IPS-20b (cell line): ENCODE measurements around the gene NPVF.

ENCODE experiments used
- H3K27ac ChIP-seq: one replicate; pipeline ENCODE4 v1.5.1; 2013; ENCODE audit warnings: low read length
- H3K27me3 ChIP-seq: 2 replicates; pipeline ENCODE4 v1.6.1; 2013; ENCODE audit warnings: mild to moderate bottlenecking, low read length, inconsistent platforms; ENCODE audit not compliant: insufficient read depth
- H3K36me3 ChIP-seq: 2 replicates; pipeline ENCODE4 v1.6.1; 2013; ENCODE audit warnings: low read depth, mild to moderate bottlenecking, inconsistent platforms, low read length, moderate library complexity; ENCODE audit not compliant: insufficient read depth
- H3K4me1 ChIP-seq: 2 replicates; pipeline ENCODE4 v1.6.1; 2013; ENCODE audit warnings: mild to moderate bottlenecking, control low read depth, inconsistent platforms, low read length, moderate library complexity; ENCODE audit not compliant: insufficient read depth
- H3K4me3 ChIP-seq: 2 replicates; pipeline ENCODE4 v1.5.1; 2013; ENCODE audit warnings: mild to moderate bottlenecking, low read length, inconsistent platforms
- H3K9ac ChIP-seq: 2 replicates; pipeline ENCODE4 v1.6.1; 2013; ENCODE audit warnings: low read depth, mild to moderate bottlenecking, inconsistent platforms, low read length, moderate library complexity
- H3K9me3 ChIP-seq: 2 replicates; pipeline ENCODE4 v1.6.1; 2013; ENCODE audit warnings: mild to moderate bottlenecking, low read depth, low read length, inconsistent platforms; ENCODE audit not compliant: insufficient read depth

The NPVF gene

GRCh38 chr7:25250386-25250785, 22.1 kb upstream of the NPVF start:
- Histone ChIP-seq H3K4me3 (no peak overlapping the region), H3K27me3 (peaks cover 8% of the 10 kb centered on the region; the same call in 1 of the 2 replicates), H3K4me1 (no peaks in the 10 kb centered on the region), H3K27ac (no peak overlapping the region), H3K36me3 (no peaks in the 10 kb centered on the region), H3K9ac (no peak overlapping the region), H3K9me3 (no peaks in the 10 kb centered on the region)

GRCh38 chr7:25249772-25250171, 21.5 kb upstream of the NPVF start:
- Histone ChIP-seq H3K9me3 (no peaks in the 10 kb centered on the region), H3K27ac (no peak overlapping the region)

GRCh38 chr7:25246306-25246705, 18.0 kb upstream of the NPVF start:
- H3K27me3 ChIP-seq: peaks cover 42% of the 10 kb centered on the region
- no peak overlapping the region for H3K9ac ChIP-seq
- no peak overlapping the region for H3K27ac ChIP-seq
- no peaks in the 10 kb centered on the region for H3K9me3 ChIP-seq
- H3K4me1 ChIP-seq: peaks cover 7% of the 10 kb centered on the region; the same call in 1 of the 2 replicates
- no peaks in the 10 kb centered on the region for H3K36me3 ChIP-seq
- H3K4me3 ChIP-seq: no peak overlapping the region

More at GRCh38 chr7:25249772-25250171, 21.5 kb upstream of the NPVF start:
- Histone ChIP-seq H3K4me1 (peaks cover 2% of the 10 kb centered on the region; the same call in 1 of the 2 replicates), H3K9ac (no peak overlapping the region), H3K27me3 (peaks cover 14% of the 10 kb centered on the region; the same call in 1 of the 2 replicates), H3K4me3 (no peak overlapping the region), H3K36me3 (no peaks in the 10 kb centered on the region)

- no peak overlapping the region for H3K9ac ChIP-seq
These were observed 16.2 kb upstream of the NPVF start for GRCh38 chr7:25244254-25245033.

GRCh38 chr7:25242678-25243077, 14.4 kb upstream of the NPVF start:
- no peak overlapping the region for H3K4me3 ChIP-seq
- H3K27me3 ChIP-seq: peaks cover 42% of the 10 kb centered on the region

More at GRCh38 chr7:25244254-25245033, 16.2 kb upstream of the NPVF start:
- H3K9me3 ChIP-seq: no peaks in the 10 kb centered on the region
- H3K27ac ChIP-seq: no peak overlapping the region
- no peak overlapping the region for H3K4me3 ChIP-seq
- no peaks in the 10 kb centered on the region for H3K36me3 ChIP-seq
- peaks cover 42% of the 10 kb centered on the region for H3K27me3 ChIP-seq
- peaks cover 7% of the 10 kb centered on the region; the same call in 1 of the 2 replicates for H3K4me1 ChIP-seq

GRCh38 chr7:25240896-25241295, 12.6 kb upstream of the NPVF start:
- no peak overlapping the region for H3K27ac ChIP-seq
- H3K36me3 ChIP-seq: no peaks in the 10 kb centered on the region
- peaks cover 39% of the 10 kb centered on the region for H3K27me3 ChIP-seq
- H3K9me3 ChIP-seq: no peaks in the 10 kb centered on the region
- H3K4me3 ChIP-seq: no peak overlapping the region
- no peak overlapping the region for H3K9ac ChIP-seq
- H3K4me1 ChIP-seq: peaks cover 7% of the 10 kb centered on the region; the same call in 1 of the 2 replicates

More at GRCh38 chr7:25242678-25243077, 14.4 kb upstream of the NPVF start:
- no peaks in the 10 kb centered on the region for H3K9me3 ChIP-seq
- peaks cover 7% of the 10 kb centered on the region; the same call in 1 of the 2 replicates for H3K4me1 ChIP-seq
- no peaks in the 10 kb centered on the region for H3K36me3 ChIP-seq
- H3K27ac ChIP-seq: no peak overlapping the region
- H3K9ac ChIP-seq: no peak overlapping the region

GRCh38 chr7:25240340-25240739, 12.1 kb upstream of the NPVF start:
- no peaks in the 10 kb centered on the region for H3K9me3 ChIP-seq

GRCh38 chr7:25239888-25240287, 11.6 kb upstream of the NPVF start:
- Histone ChIP-seq H3K27ac (no peak overlapping the region), H3K9me3 (no peaks in the 10 kb centered on the region), H3K27me3 (peaks cover 29% of the 10 kb centered on the region), H3K9ac (no peak overlapping the region), H3K36me3 (no peaks in the 10 kb centered on the region), H3K4me1 (peaks cover 6% of the 10 kb centered on the region; the same call in 1 of the 2 replicates), H3K4me3 (no peak overlapping the region)

More at GRCh38 chr7:25240340-25240739, 12.1 kb upstream of the NPVF start:
- Histone ChIP-seq H3K27ac (no peak overlapping the region), H3K4me1 (peaks cover 7% of the 10 kb centered on the region; the same call in 1 of the 2 replicates), H3K4me3 (no peak overlapping the region), H3K36me3 (no peaks in the 10 kb centered on the region), H3K27me3 (peaks cover 34% of the 10 kb centered on the region), H3K9ac (no peak overlapping the region)

GRCh38 chr7:25238066-25238725, 9.9 kb upstream of the NPVF start:
- no peak overlapping the region for H3K9ac ChIP-seq
- no peaks in the 10 kb centered on the region for H3K36me3 ChIP-seq
- peaks cover 16% of the 10 kb centered on the region for H3K27me3 ChIP-seq
- no peaks in the 10 kb centered on the region for H3K4me1 ChIP-seq
- no peak overlapping the region for H3K4me3 ChIP-seq
- no peak overlapping the region for H3K27ac ChIP-seq
- H3K9me3 ChIP-seq: no peaks in the 10 kb centered on the region

- no peaks in the 10 kb centered on the region for H3K36me3 ChIP-seq
- no peaks in the 10 kb centered on the region for H3K4me1 ChIP-seq
- H3K27me3 ChIP-seq: no peaks in the 10 kb centered on the region
- no peak overlapping the region for H3K9ac ChIP-seq
- H3K9me3 ChIP-seq: no peaks in the 10 kb centered on the region
- no peak overlapping the region for H3K4me3 ChIP-seq
- no peak overlapping the region for H3K27ac ChIP-seq
These were observed 7.2 kb upstream of the NPVF start for GRCh38 chr7:25235471-25235870.

- Histone ChIP-seq H3K9me3 (no peaks in the 10 kb centered on the region), H3K36me3 (no peaks in the 10 kb centered on the region), H3K27me3 (no peaks in the 10 kb centered on the region), H3K27ac (no peak overlapping the region), H3K4me3 (no peak overlapping the region), H3K9ac (no peak overlapping the region), H3K4me1 (no peaks in the 10 kb centered on the region)
These were observed 6.0 kb upstream of the NPVF start for GRCh38 chr7:25234336-25234735.

GRCh38 chr7:25223206-25223605, 5.1 kb downstream of the NPVF start:
- H3K4me3 ChIP-seq: no peak overlapping the region
- no peak overlapping the region for H3K27ac ChIP-seq
- H3K27me3 ChIP-seq: no peaks in the 10 kb centered on the region
- H3K9ac ChIP-seq: no peak overlapping the region
- no peaks in the 10 kb centered on the region for H3K4me1 ChIP-seq
- H3K9me3 ChIP-seq: no peaks in the 10 kb centered on the region
- H3K36me3 ChIP-seq: no peaks in the 10 kb centered on the region
